Right lobe of liver (tissue), 4 donors: ENCODE results near the gene THRA.

Experiments used
- CTCF ChIP-seq, 4 donors: fragments of 200-600 bp in 3 of 4; fragments of 450-650 bp in 1 of 4; IDR thresholded peaks; one replicate each; pipeline versions ENCODE4 v1.5.1 to v1.8.0; 2016 to 2022; ENCODE audit warnings: antibody characterized with exemption in 4 of 4, mild to moderate bottlenecking in 2 of 4
- POLR2A ChIP-seq: fragments of 450-650 bp; IDR thresholded peaks from one replicate; pipeline ENCODE4 v1.6.1; 2017; ENCODE audit warnings: antibody characterized with exemption, mild to moderate bottlenecking
- donor health status: DM: no; HTN: no; CAD: no.
- donor health status: DM: no; HTN: no; CAD: no.
- donor health status: DM: no; HTN: yes; CAD: no.

- TF ChIP-seq CTCF (IDR thresholded peaks at IDR 0.05) (no peak), POLR2A (no peak)
Measured at GRCh38 chr17:40022961-40023541, 39.7 kb upstream of the THRA start.
